HG03045 (cell line): ENCODE measurements around the gene NTM.

Experiments
- ATAC-seq: cut with Tn5 transposase; IDR thresholded peaks from one replicate; pipeline ENCODE4 v1.9.1; 2021; ENCODE audit warnings: mild to moderate bottlenecking, moderate library complexity; ENCODE audit not compliant: unreplicated experiment

NTM gene

GRCh38 chr11:131696690-131697089, 326.3 kb downstream of the NTM start:
- ATAC-seq, result no peak

DNA sequence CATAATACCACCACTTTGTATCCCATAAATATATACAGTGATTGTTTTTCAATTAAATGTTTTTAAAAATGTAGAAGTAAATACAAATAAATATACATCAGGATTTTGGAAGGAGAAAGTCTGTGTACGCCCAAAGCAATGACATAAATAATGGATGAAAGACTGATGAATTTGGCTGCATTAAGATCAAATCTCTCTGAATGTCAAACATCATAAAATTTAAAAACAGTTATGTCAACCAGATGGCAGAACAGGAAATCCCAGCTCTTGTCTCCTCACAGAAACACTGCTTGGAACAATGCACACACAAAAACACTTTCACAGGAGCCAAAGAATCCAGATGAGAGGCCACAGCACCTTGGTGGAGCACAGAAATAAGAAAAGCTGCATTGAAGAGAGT, 332.9 kb downstream of the NTM start:
- no peak for ATAC-seq

- no peak for ATAC-seq
These were observed 334.3 kb downstream of the NTM start for GRCh38 chr11:131704682-131705081.

- no peak for ATAC-seq
These were observed 340.1 kb downstream of the NTM start for GRCh38 chr11:131710511-131710910.

GRCh38 chr11:131712897-131713296, 342.5 kb downstream of the NTM start:
- ATAC-seq, result no peak

- ATAC-seq, result no peak
These were observed 343.2 kb downstream of the NTM start for GRCh38 chr11:131713529-131714134.

GRCh38 chr11:131717616-131718015, 347.2 kb downstream of the NTM start:
- no peak for ATAC-seq

DNA sequence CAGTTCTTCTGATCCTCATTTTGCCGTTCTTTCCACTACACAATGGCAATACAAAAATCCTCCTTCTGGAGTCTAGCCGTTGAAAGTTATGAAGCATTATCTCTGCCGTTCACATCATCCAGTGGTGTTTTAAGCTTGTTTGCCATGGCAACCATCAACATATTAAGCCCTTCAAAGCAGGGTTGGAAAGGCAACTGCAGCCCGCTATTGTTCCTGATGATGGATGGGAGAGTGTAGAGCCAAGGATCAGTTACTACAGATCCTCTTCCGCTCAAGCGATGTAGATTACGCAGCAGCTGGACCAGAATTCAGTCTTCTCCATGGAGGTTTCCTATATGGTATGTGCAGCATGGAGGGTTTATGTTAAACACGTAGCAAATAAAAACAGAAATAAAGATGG, 352.7 kb downstream of the NTM start:
- ATAC-seq, result no peak

DNA sequence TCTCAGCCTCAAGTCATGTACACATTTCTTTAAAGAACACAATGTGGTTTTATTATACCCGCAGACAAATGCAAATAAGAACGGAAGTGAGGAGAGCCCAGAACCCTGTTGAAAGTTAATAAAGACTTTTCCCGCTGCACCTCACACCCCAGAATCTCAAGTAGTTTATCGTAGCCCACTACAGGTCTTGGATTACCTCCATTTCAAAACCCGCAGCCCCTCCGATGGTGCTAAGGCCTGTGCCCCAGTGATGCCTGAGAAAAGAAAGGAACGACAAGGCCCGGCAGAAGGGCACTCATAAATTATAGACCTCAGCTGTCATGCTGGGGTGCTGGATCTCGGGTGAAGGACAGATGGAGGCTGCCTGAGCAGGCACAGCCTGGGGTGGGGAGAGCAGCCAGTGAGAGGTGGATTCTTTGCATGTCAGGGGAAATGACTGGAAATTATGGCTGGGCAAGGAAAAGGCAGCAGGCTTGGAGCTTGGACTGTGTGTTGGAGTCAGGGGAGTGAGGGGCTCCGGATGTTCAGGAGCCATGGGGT, 354.1 kb downstream of the NTM start:
- ATAC-seq, result no peak

DNA sequence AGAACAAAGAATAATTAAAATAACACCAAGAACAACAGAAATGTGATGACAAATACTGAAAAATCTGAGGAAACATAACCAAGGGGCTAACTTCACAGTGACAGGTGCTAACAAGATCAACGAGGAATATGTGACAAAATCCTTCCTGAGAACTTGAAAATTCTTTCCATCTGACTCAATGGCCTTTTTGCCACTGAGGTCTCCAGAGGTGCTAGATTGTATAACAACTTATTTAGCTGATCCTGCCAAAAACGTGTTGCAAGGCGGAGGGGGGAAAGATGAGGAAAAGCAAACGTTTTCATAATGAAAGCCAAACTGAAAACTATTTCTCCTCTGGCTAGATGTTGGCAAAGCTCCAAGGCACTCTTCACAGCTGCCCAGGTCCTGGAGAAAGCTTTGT, 364.5 kb downstream of the NTM start:
- ATAC-seq, result no peak

GRCh38 chr11:131737357-131737756, 366.9 kb downstream of the NTM start:
- ATAC-seq, result no peak

DNA sequence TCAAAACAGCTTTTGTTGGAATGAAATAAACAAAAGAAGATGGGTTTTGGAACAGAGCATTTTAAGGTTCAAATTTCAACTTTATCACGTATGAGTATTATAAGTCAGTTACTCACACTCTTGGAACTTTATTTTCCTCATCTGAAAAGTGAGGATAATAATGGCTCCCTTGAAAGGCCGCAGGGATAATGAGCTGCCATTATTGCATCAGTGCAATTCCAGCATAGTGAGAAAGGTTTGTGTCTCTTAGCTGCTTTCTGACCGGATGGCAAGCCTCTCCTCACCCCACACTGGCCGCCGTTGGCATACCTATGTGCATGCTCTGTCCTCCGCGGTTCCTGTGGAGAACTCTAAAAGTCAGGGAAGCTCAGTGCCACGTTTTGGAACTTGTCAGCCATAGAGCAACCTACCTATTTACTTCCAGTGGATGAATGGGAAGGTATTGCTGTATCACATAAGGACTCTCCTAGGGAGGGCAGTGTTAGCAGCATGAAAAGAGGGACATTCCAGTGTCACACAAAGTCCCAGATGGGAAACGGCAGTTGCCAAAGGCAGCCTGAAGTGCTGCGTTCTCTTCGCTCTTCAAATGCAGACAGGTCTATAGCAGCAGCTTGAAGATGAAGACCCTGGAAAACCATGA, 368.9 kb downstream of the NTM start:
- ATAC-seq, result no peak

GRCh38 chr11:131744847-131745246, 374.4 kb downstream of the NTM start:
- ATAC-seq, result no peak

- no peak for ATAC-seq
These were observed 375.0 kb downstream of the NTM start for GRCh38 chr11:131745405-131745804.

DNA sequence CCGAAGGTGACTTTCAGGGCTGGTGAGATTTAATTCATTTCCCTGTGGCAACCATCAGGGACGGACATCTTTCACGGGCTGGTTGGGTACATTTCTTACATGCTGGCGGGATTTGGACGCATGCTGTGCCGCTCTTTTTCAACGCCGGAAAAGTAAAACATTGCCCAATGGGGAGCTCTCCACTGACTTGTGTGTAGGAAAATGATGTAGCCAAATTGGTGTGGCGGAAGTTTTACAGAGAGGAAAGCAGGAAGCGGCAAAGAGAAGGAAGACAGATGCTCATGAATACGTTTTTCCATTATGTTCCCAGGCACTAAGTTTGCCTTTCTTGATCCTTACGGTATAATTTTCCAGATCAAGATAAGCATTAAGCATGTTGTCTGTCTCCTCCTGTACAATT, 375.8 kb downstream of the NTM start:
- ATAC-seq, result no peak

GRCh38 chr11:131748151-131749050, 378.0 kb downstream of the NTM start:
- ATAC-seq, result peak; percentile 74

GRCh38 chr11:131749101-131749500, 378.7 kb downstream of the NTM start:
- ATAC-seq, result no peak

GRCh38 chr11:131750152-131750551, 379.7 kb downstream of the NTM start:
- ATAC-seq, result no peak

DNA sequence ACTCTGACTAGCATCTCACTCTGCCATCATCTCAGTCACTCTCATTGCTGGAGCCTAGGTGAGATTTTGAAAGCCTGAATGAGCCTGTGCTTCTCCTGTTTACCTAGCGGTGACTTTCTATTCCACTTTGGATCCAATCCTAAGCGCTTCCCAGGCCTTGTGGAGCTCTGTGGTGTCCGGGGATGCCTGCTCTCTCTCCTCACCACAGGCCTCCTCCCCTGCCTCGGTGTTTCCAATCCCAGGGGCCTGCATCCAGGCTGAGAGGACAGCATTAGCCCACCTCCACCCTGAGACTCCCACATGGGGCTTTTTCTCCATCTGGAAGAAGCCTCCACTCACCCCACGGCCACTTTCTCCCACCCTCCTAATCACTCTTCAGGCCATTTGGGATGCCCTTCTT, 380.3 kb downstream of the NTM start:
- ATAC-seq, result no peak

DNA sequence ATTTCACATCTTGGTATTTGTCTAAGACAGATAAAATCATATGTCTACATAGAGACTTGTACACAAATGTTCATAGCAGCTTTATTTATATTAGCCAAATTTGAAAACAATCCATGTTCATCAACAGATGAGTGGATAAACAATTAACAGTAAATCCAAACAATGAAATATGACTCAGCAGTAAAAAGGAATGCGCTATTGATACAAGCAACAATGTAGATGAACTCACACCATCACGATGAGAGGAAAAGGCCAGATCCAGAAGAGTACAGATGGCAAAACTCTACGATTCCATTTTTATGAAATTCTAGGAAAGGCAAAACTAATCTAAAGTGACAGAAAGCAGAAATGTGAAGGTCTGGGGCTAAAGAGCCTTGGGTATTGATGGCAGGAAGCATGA, 384.3 kb downstream of the NTM start:
- ATAC-seq, result no peak

DNA sequence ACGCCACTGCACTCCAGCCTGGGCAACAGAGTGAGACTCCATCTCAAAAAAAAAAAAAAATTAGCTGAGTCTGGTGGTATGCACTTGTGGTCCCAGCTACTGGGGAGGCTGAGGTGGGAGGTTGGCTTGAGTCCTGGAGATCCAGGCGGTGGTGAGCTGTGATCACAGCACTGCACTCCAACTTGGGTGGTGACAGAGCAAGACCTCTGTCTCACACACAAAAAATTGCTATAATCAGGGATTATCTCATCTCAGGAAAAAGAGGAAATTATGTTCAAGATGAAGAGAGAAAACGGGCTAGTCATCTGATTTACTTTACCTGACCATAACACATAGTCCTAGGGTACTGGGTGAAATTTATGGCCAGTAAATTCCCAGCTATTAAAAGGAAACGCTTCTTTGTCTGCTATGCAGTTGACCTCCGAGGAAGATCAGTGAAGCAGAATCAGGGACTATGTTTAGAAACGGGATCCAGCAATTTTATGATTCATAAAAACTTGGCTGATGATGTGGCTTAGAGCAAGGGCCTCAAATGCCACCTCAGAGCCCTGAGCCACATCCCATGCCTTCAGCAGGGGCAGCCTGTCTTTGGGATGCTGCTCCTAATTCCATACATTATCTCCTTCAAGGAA, 386.2 kb downstream of the NTM start:
- no peak for ATAC-seq
